Glutamatergic neuron (in vitro differentiated cells): ENCODE results near the gene TLL1. TPM values are rescaled to one million over a fixed set of nuclear protein-coding genes. Genes with fewer than 3 reads are reported as not detected.

Experiments used
- DNase-seq: peaks from one replicate; pipeline ENCODE4 v3.0.0; 2022
- H3K27ac Mint-ChIP-seq: one replicate; pipeline ENCODE4 v1.8.0; 2020; ENCODE audit warnings: mild to moderate bottlenecking, mixed read lengths, inconsistent platforms; ENCODE audit not compliant: unreplicated experiment
- H3K27me3 Mint-ChIP-seq: one replicate; pipeline ENCODE4 v1.8.0; 2020; ENCODE audit warnings: mild to moderate bottlenecking, moderate library complexity, mixed read lengths, inconsistent platforms; ENCODE audit not compliant: unreplicated experiment
- H3K36me3 Mint-ChIP-seq: one replicate; pipeline ENCODE4 v1.8.0; 2020; ENCODE audit warnings: mild to moderate bottlenecking, mixed read lengths, inconsistent platforms; ENCODE audit not compliant: unreplicated experiment
- H3K4me1 Mint-ChIP-seq: one replicate; pipeline ENCODE4 v1.8.0; 2020; ENCODE audit warnings: mild to moderate bottlenecking, low read depth, mixed read lengths, inconsistent platforms; ENCODE audit not compliant: unreplicated experiment
- H3K4me3 Mint-ChIP-seq: one replicate; pipeline ENCODE4 v1.8.0; 2020; ENCODE audit warnings: mild to moderate bottlenecking, mixed read lengths, inconsistent platforms; ENCODE audit not compliant: unreplicated experiment
- H3K9me3 Mint-ChIP-seq: one replicate; pipeline ENCODE4 v1.8.0; 2020; ENCODE audit warnings: mild to moderate bottlenecking, moderate library complexity, mixed read lengths, inconsistent platforms; ENCODE audit not compliant: unreplicated experiment
- total RNA-seq: library from RNA; stranded (reverse); fragmentation: NEBNext Ultra II Directional; extraction: Animal tissue kit (Norgen Biotek cat#: 25700); gene quantifications from one replicate; pipeline ENCODE4 v1.2.1, GENCODE V29; 2021; ENCODE audit not compliant: unreplicated experiment
- TF ChIP-seq, protein P1 (sequence below): fragments of 200-600 bp; sonication (generic); IDR thresholded peaks from one replicate; pipeline ENCODE4 v1.5.0; 2021; ENCODE audit not compliant: partially characterized antibody, unreplicated experiment

The TLL1 gene
- total RNA-seq, 1 donor from 2014 or later: 0.15 TPM

DNA sequence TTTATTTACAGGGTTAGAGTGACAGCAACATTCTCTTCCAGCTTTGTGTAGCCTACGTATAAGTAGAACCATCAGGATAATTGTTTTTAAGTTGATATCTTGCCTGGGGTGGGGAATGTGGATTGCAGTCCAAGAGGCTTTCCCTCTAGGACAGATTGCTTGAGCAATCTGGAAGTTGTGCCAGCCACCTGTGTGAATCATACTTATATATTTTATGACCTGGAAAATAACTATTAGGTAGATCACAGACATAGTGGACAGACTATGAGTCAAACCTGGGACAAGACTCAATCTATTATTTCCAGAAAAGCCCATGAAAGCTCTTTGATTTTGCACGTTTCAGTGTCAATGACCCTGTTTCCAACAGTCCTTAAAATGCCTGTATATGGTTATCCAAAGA, 98.9 kb downstream of the TLL1 start:
- H3K9me3 Mint-ChIP-seq: no peaks in the 10 kb centered on the region

DNA sequence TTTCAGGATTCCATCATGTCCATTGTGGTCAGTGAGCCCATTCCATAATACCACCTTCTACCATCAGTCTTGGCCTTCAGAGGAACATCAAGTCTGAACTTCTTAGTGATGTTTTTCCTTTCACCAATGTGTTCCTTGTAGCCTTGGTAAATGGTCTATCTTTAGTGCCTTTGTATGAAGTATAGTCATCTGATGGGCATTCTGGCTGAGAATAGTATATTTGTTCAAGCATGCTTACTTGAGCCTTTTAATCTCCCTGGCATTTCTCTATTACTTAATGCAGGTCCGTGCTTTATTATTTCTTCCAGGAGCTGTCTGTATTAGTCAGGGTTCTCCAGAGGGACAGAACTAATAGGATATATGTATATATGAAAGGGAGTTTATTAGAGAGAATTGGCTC, 99.7 kb downstream of the TLL1 start:
- DNase-seq: no peak
- Mint-ChIP-seq H3K4me3 (no peak overlapping the region), H3K27ac (no peak overlapping the region), H3K36me3 (peaks cover 4% of the 10 kb centered on the region), H3K27me3 (no peaks in the 10 kb centered on the region), H3K9me3 (no peaks in the 10 kb centered on the region), H3K4me1 (no peaks in the 10 kb centered on the region)
- TF ChIP-seq, protein P1, sequence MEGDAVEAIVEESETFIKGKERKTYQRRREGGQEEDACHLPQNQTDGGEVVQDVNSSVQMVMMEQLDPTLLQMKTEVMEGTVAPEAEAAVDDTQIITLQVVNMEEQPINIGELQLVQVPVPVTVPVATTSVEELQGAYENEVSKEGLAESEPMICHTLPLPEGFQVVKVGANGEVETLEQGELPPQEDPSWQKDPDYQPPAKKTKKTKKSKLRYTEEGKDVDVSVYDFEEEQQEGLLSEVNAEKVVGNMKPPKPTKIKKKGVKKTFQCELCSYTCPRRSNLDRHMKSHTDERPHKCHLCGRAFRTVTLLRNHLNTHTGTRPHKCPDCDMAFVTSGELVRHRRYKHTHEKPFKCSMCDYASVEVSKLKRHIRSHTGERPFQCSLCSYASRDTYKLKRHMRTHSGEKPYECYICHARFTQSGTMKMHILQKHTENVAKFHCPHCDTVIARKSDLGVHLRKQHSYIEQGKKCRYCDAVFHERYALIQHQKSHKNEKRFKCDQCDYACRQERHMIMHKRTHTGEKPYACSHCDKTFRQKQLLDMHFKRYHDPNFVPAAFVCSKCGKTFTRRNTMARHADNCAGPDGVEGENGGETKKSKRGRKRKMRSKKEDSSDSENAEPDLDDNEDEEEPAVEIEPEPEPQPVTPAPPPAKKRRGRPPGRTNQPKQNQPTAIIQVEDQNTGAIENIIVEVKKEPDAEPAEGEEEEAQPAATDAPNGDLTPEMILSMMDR: no peak

More for the DNA sequence above, 98.9 kb downstream of the TLL1 start:
- TF ChIP-seq, protein P1: no peak
- peaks cover 4% of the 10 kb centered on the region for H3K36me3 Mint-ChIP-seq
- H3K27me3 Mint-ChIP-seq: no peaks in the 10 kb centered on the region
- H3K4me3 Mint-ChIP-seq: no peak overlapping the region
- H3K27ac Mint-ChIP-seq: no peak overlapping the region
- DNase-seq: no peak
- H3K4me1 Mint-ChIP-seq: no peaks in the 10 kb centered on the region

DNA sequence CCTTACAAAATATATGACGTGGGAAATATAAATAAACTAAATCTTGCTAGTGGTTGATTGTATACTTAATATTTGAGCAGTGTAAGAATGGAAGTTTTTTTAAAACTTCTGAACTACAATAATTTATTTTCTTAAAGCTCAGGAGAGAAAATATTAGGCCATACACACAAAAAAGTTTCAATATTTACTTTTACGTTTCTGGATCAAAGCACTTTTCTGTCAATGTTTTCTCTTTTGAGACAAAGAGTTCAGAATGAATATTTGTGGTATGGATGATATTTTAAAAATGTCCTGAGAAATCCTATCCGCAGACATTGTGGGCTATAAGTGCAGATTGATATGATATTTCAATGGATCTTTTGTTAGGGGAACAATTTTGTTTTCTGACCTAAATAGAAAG, 109.9 kb downstream of the TLL1 start:
- TF ChIP-seq, protein P1: no peak
- Mint-ChIP-seq H3K27ac (no peak overlapping the region), H3K4me3 (no peak overlapping the region)

DNA sequence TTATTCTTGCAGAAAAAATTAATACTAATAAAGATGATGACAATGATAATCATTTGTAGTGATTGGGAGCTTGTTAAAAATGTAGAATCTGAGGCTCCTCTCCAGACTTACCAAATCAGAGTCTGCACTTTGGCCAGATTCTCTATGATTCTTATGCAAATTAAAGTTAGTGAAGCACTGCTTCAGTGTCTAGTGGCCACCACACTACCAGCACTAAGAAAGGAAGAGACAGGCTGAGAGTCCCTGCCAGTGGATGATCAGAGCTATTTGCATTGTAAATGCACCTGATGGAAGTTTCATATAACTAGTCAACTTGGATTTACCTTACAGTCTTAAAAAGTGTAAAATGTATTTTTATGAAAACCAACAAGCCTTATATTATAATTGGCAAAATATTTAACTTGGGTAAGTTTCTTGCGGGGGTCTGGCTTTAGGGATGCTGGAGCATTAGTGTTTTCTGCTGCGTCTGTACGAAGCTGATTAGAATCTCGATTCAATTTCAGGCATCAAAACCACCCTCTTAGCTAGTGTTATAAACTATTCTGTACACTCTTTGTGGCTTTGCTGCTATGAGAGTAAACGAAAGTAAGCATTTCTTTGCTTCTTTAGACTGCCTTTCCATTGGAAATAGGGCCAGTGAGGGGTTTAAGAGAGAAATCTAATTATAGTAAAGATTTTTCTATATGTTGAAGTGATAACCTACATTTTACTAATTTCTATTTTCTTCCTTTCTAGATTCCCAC, 114.1 kb downstream of the TLL1 start:
- TF ChIP-seq, protein P1: no peak
- Mint-ChIP-seq H3K27ac (no peak overlapping the region), H3K27me3 (no peaks in the 10 kb centered on the region), H3K9me3 (no peaks in the 10 kb centered on the region), H3K4me3 (no peak overlapping the region), H3K4me1 (peaks cover 5% of the 10 kb centered on the region), H3K36me3 (no peaks in the 10 kb centered on the region)
- DNase-seq: no peak

More for the DNA sequence above, 109.9 kb downstream of the TLL1 start:
- no peaks in the 10 kb centered on the region for H3K27me3 Mint-ChIP-seq
- H3K9me3 Mint-ChIP-seq: no peaks in the 10 kb centered on the region
- DNase-seq: no peak
- H3K36me3 Mint-ChIP-seq: no peaks in the 10 kb centered on the region
- H3K4me1 Mint-ChIP-seq: peaks cover 5% of the 10 kb centered on the region
